Measurements from ENCODE around the gene CCDC171. TPM values are rescaled to one million over a fixed set of nuclear protein-coding genes. Genes with fewer than 3 reads are reported as not detected.

Gene CCDC171
- total RNA-seq, 2 experiments from 2014 or later: 10.4 to 18.2 TPM

DNA sequence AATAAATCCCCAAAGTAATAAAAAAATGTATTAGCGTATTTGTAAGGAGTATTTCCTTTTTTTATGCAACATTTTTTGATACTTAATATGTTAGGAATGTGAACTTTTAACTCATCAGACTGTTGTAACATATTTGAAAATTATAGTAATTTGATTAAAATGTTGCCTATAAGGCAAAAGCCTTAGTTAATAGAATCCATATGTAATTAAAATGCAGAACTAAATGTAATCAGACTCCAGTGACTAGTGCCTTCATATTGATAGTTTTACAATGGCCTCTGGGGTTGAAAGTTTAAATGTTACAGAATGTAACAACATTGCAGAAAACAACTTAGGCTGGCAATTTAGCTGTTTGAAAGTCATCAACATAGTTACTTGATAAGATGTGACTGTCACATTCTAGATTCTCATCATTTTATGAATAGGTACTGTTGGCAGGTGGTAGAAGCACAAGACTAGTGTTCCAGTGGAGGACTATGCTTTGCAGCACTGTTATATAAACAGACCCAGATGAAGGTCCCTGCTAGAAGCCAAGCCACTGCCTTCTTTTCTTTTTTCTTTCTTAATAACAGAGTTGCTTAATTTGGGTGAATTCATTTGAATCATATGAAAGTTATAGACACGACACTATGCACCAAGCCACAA lies 382.9 kb downstream of the CCDC171 start:
- BruUV-seq (replicated peaks): no TSS peak
- no peaks in the 10 kb centered on the region for H4K20me1 ChIP-seq (ENCODE audit: insufficient read depth, low read length)
- no peak for DNase-seq (ENCODE audit: low spot score)
- H3K36me3 ChIP-seq (ENCODE audit: insufficient read depth, low read length): no peaks in the 10 kb centered on the region
- TF ChIP-seq, protein P1, sequence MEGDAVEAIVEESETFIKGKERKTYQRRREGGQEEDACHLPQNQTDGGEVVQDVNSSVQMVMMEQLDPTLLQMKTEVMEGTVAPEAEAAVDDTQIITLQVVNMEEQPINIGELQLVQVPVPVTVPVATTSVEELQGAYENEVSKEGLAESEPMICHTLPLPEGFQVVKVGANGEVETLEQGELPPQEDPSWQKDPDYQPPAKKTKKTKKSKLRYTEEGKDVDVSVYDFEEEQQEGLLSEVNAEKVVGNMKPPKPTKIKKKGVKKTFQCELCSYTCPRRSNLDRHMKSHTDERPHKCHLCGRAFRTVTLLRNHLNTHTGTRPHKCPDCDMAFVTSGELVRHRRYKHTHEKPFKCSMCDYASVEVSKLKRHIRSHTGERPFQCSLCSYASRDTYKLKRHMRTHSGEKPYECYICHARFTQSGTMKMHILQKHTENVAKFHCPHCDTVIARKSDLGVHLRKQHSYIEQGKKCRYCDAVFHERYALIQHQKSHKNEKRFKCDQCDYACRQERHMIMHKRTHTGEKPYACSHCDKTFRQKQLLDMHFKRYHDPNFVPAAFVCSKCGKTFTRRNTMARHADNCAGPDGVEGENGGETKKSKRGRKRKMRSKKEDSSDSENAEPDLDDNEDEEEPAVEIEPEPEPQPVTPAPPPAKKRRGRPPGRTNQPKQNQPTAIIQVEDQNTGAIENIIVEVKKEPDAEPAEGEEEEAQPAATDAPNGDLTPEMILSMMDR (conservative IDR thresholded peaks at IDR 0.05; ENCODE audit: low read length): no peak
- no peak for TF ChIP-seq EZH2phosphoT487 (IDR thresholded peaks at IDR 0.05; ENCODE audit: borderline replicate concordance, low read depth, low read length)
- intact Hi-C loops (cut with micrococcal nuclease; ENCODE audit: unreplicated experiment): no loop called here
- POLR2A ChIA-PET: no interaction called here
- no peaks in the 10 kb centered on the region for H3K9me2 ChIP-seq (ENCODE audit: insufficient read depth, low read length)
- H3K4me3 ChIP-seq (ENCODE audit: low read depth, low read length, poor library complexity, severe bottlenecking): no peak overlapping the region
- CTCF ChIA-PET (ENCODE audit: unreplicated experiment): no interaction called here
- H3K4me1 ChIP-seq (ENCODE audit: insufficient read depth, low read length, poor library complexity, severe bottlenecking): no peaks in the 10 kb centered on the region
- no peak overlapping the region for H2AFZ ChIP-seq (ENCODE audit: low read length)
- H3K79me2 ChIP-seq (ENCODE audit: insufficient read depth, low read depth, low read length): no peaks in the 10 kb centered on the region
- H3K9me3 ChIP-seq (ENCODE audit: low read length): no peaks in the 10 kb centered on the region
- no peak overlapping the region for H3K4me2 ChIP-seq (ENCODE audit: low read length)
- H3K27ac ChIP-seq (ENCODE audit: low read depth, low read length, poor library complexity, severe bottlenecking): no peak overlapping the region

DNA sequence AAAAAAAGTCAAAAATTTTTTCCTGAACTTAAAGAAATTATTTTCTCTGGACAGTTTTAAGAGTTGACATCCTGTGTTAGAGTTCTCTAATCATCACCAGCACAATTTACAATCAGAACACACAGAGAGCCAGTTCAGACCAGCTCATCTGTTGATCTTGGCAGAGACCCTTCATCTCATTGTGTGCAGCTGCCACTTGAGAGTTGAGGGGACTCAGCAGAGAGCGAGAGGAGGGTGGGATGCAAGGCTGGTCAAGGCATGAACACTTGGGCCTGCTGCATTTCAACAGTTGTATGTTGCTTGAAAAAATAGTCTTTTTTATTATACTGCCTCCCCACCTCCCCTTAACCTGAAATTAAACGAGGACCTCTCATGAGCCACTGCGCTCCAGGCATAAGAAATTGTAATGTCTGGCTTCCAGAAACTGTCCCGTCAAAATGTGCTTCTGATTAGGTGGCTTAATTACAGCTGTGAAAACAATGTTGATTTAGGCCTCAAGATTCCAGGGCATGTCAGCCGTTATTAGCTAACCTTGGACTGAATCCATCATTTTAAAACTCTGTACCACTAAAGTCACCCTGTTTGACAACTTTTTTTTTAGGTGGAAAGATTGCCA lies 383.6 kb downstream of the CCDC171 start:
- no peak for TF ChIP-seq EZH2phosphoT487 (IDR thresholded peaks at IDR 0.05; ENCODE audit: borderline replicate concordance, low read depth, low read length)
- TF ChIP-seq, protein P1 (conservative IDR thresholded peaks at IDR 0.05; ENCODE audit: low read length): no peak

More for the DNA sequence above, 383.6 kb downstream of the CCDC171 start:
- H3K9me3 ChIP-seq (ENCODE audit: low read length): no peaks in the 10 kb centered on the region
- BruUV-seq (replicated peaks): no TSS peak
- no peaks in the 10 kb centered on the region for H4K20me1 ChIP-seq (ENCODE audit: insufficient read depth, low read length)
- H3K36me3 ChIP-seq (ENCODE audit: insufficient read depth, low read length): no peaks in the 10 kb centered on the region
- no peak overlapping the region for H3K27ac ChIP-seq (ENCODE audit: low read depth, low read length, poor library complexity, severe bottlenecking)
- no peak overlapping the region for H2AFZ ChIP-seq (ENCODE audit: low read length)
- POLR2A ChIA-PET: interaction anchor here (0.6 kb wide), 1 partner anchor 75 kb away, joined by 4 read pairs; no protein-coding TSS in a partner anchor
- CTCF ChIA-PET (ENCODE audit: unreplicated experiment): no interaction called here
- H3K4me1 ChIP-seq (ENCODE audit: insufficient read depth, low read length, poor library complexity, severe bottlenecking): no peaks in the 10 kb centered on the region
- no peaks in the 10 kb centered on the region for H3K9me2 ChIP-seq (ENCODE audit: insufficient read depth, low read length)
- no peak for DNase-seq (ENCODE audit: low spot score)
- no peak overlapping the region for H3K4me2 ChIP-seq (ENCODE audit: low read length)
- no peaks in the 10 kb centered on the region for H3K79me2 ChIP-seq (ENCODE audit: insufficient read depth, low read depth, low read length)
- H3K4me3 ChIP-seq (ENCODE audit: low read depth, low read length, poor library complexity, severe bottlenecking): no peak overlapping the region
- intact Hi-C loops (cut with micrococcal nuclease; ENCODE audit: unreplicated experiment): no loop called here
